Neural cell (in vitro differentiated cells): ENCODE data around the gene LRRC55. TPM values are rescaled to one million over a fixed set of nuclear protein-coding genes. Genes with fewer than 3 reads are reported as not detected.

ENCODE experiments used
- H2AFZ ChIP-seq: fragments of 200-600, 300-800 bp; sonication (generic), shearing (Covaris generic); 2 replicates; pipeline ENCODE4 v1.6.0; 2014; ENCODE audit warnings: low read depth, mild to moderate bottlenecking, antibody characterized with exemption, low read length, moderate library complexity
- H3F3A ChIP-seq: fragments of 200-600 bp; shearing (Covaris generic); 2 replicates; pipeline ENCODE4 v1.6.1; 2016; ENCODE audit warnings: mild to moderate bottlenecking, moderate library complexity, mixed read lengths, antibody characterized with exemption, low read length; ENCODE audit not compliant: insufficient read depth, poor library complexity, severe bottlenecking
- H3K27ac ChIP-seq: fragments of 200-600, 300-800 bp; sonication (generic), shearing (Covaris generic); 2 replicates; pipeline ENCODE4 v1.5.1; 2014; ENCODE audit warnings: mild to moderate bottlenecking, low read length, moderate library complexity
- H3K27me3 ChIP-seq: fragments of 300-800, 200-600 bp; sonication (generic), shearing (Covaris generic); 2 replicates; pipeline ENCODE4 v1.6.0; 2014; ENCODE audit warnings: mild to moderate bottlenecking, low read depth, low read length, moderate library complexity; ENCODE audit not compliant: insufficient read depth
- H3K36me3 ChIP-seq: fragments of 300-800, 200-600 bp; sonication (generic), shearing (Covaris generic); 2 replicates; pipeline ENCODE4 v1.5.1; 2014; ENCODE audit warnings: mild to moderate bottlenecking, antibody characterized with exemption, low read length, moderate library complexity; ENCODE audit not compliant: insufficient read depth
- H3K4me2 ChIP-seq: fragments of 300-800, 200-600 bp; sonication (generic), shearing (Covaris generic); 2 replicates; pipeline ENCODE4 v1.6.0; 2014; ENCODE audit warnings: mild to moderate bottlenecking, low read length
- H3K4me3 ChIP-seq: fragments of 300-800, 200-600 bp; sonication (generic), shearing (Covaris generic); 2 replicates; pipeline ENCODE4 v1.5.1; 2014; ENCODE audit warnings: mild to moderate bottlenecking, low read length, moderate library complexity
- H3K79me2 ChIP-seq: fragments of 200-600 bp; shearing (Covaris generic); replicated peaks from 2 replicates; pipeline ENCODE4 v1.6.0; 2014; ENCODE audit warnings: mild to moderate bottlenecking, low read length, moderate library complexity; ENCODE audit not compliant: insufficient read depth
- H3K9ac ChIP-seq: fragments of 300-800, 200-600 bp; sonication (generic), shearing (Covaris generic); 2 replicates; pipeline ENCODE4 v1.6.1; 2016; ENCODE audit warnings: mild to moderate bottlenecking, low read length, mixed read lengths
- H3K9me2 ChIP-seq: fragments of 200-600 bp; shearing (Covaris generic); 2 replicates; pipeline ENCODE4 v1.6.1; 2016; ENCODE audit warnings: mild to moderate bottlenecking, low read length, mixed read lengths; ENCODE audit not compliant: insufficient read depth
- H3K9me3 ChIP-seq: fragments of 200-600, 300-800 bp; sonication (generic), shearing (Covaris generic); 2 replicates; pipeline ENCODE4 v1.6.1; 2016; ENCODE audit warnings: mild to moderate bottlenecking, mixed run types, low read length, moderate library complexity, mixed read lengths
- H4K20me1 ChIP-seq: fragments of 200-600 bp; shearing (Covaris generic); 2 replicates; pipeline ENCODE4 v1.6.1; 2016; ENCODE audit warnings: mild to moderate bottlenecking, mixed run types; ENCODE audit not compliant: insufficient read depth
- CTCF ChIP-seq: fragments of 450-650 bp; IDR thresholded peaks from 2 replicates; pipeline ENCODE4 v1.5.1; 2014; ENCODE audit warnings: antibody characterized with exemption, mild to moderate bottlenecking, moderate library complexity; ENCODE audit not compliant: poor library complexity, severe bottlenecking
- EP300 ChIP-seq: fragments of 450-650 bp; conservative IDR thresholded peaks from 2 replicates; pipeline ENCODE4 v1.6.1; 2014; ENCODE audit warnings: antibody characterized with exemption, mild to moderate bottlenecking, moderate library complexity; ENCODE audit not compliant: poor library complexity, severe bottlenecking
- EZH2 ChIP-seq: fragments of 200-600, 300-800 bp; shearing (Covaris generic), sonication (generic); IDR thresholded peaks from 2 replicates; pipeline ENCODE4 v1.6.1; 2014; ENCODE audit warnings: antibody characterized with exemption, low read length, borderline replicate concordance, mild to moderate bottlenecking; ENCODE audit not compliant: insufficient read depth, poor library complexity, severe bottlenecking
- MXI1 ChIP-seq: fragments of 450-650 bp; conservative IDR thresholded peaks from 2 replicates; pipeline ENCODE4 v1.6.1; 2014; ENCODE audit warnings: antibody characterized with exemption, mild to moderate bottlenecking; ENCODE audit not compliant: poor library complexity, severe bottlenecking
- POLR2AphosphoS5 ChIP-seq: IDR thresholded peaks from 2 replicates; pipeline ENCODE4 v1.6.1; 2012
- RAD21 ChIP-seq: fragments of 450-650 bp; conservative IDR thresholded peaks from 2 replicates; pipeline ENCODE4 v1.6.1; 2014; ENCODE audit warnings: antibody characterized with exemption, mild to moderate bottlenecking, moderate library complexity
- REST ChIP-seq: IDR thresholded peaks from 2 replicates; pipeline ENCODE4 v1.6.1; 2012; ENCODE audit warnings: borderline replicate concordance
- SMC3 ChIP-seq: fragments of 450-650 bp; conservative IDR thresholded peaks from 2 replicates; pipeline ENCODE4 v1.6.1; 2014; ENCODE audit warnings: antibody characterized with exemption, mild to moderate bottlenecking, moderate library complexity; ENCODE audit not compliant: poor library complexity
- TAF1 ChIP-seq: IDR thresholded peaks from 2 replicates; pipeline ENCODE4 v1.6.1; 2012; ENCODE audit warnings: low read depth
- polyA plus RNA-seq: library from polyadenylated mRNA; depleted of rRNA; stranded (reverse); fragments of >200 nt; gene quantifications from 2 replicates; pipeline ENCODE4 v1.2.3, GENCODE V29; 2014

LRRC55 gene
- polyA plus RNA-seq, 1 donor from 2014 or later: 2.8 TPM

GRCh38 chr11:57223601-57224000 is 41.8 kb downstream of the LRRC55 start:
- Histone ChIP-seq H3F3A (no peaks in the 10 kb centered on the region), H3K79me2 (no peaks in the 10 kb centered on the region), H3K27ac (no peak overlapping the region), H2AFZ (no peak overlapping the region), H3K27me3 (no peaks in the 10 kb centered on the region), H3K4me2 (no peak overlapping the region), H4K20me1 (no peaks in the 10 kb centered on the region), H3K9me2 (no peaks in the 10 kb centered on the region), H3K4me3 (no peak overlapping the region), H3K9me3 (no peaks in the 10 kb centered on the region), H3K36me3 (no peaks in the 10 kb centered on the region), H3K9ac (no peak overlapping the region)
- TF ChIP-seq CTCF (no peak), MXI1 (no peak), EZH2 (no peak), RAD21 (no peak), EP300 (no peak), TAF1 (no peak), POLR2AphosphoS5 (no peak), REST (no peak), SMC3 (no peak)

GRCh38 chr11:57224128-57224527 is 42.4 kb downstream of the LRRC55 start:
- no peaks in the 10 kb centered on the region for H4K20me1 ChIP-seq
- no peak overlapping the region for H3K4me2 ChIP-seq
- no peaks in the 10 kb centered on the region for H3K9me3 ChIP-seq
- no peaks in the 10 kb centered on the region for H3K27me3 ChIP-seq
- no peak overlapping the region for H2AFZ ChIP-seq
- H3K79me2 ChIP-seq: no peaks in the 10 kb centered on the region
- H3K27ac ChIP-seq: no peak overlapping the region
- TF ChIP-seq SMC3 (no peak), REST (no peak), CTCF (no peak), EP300 (no peak), RAD21 (no peak), EZH2 (no peak), POLR2AphosphoS5 (no peak), MXI1 (no peak), TAF1 (no peak)
- no peak overlapping the region for H3K4me3 ChIP-seq
- no peak overlapping the region for H3K9ac ChIP-seq
- no peaks in the 10 kb centered on the region for H3F3A ChIP-seq
- H3K36me3 ChIP-seq: no peaks in the 10 kb centered on the region
- no peaks in the 10 kb centered on the region for H3K9me2 ChIP-seq
